ENCODE measurements around the gene EVPLL.
"Not testable (repeated sequence)": the region's sequence is repeated elsewhere in the genome, so short reads cannot be mapped to it uniquely, and the experiment has no call there.

- not testable (repeated sequence) for TF ChIP-seq CTCF, POLR2A (IDR thresholded peaks at IDR 0.05)
These were observed 33.8 kb downstream of the EVPLL start for GRCh38 chr17:18411377-18411864.
